WTC11 (cell line): ENCODE measurements around the gene PTPRG.

Experiments
- ATF1 ChIP-seq: sonication (generic); formaldehyde crosslinking; IDR thresholded peaks from 2 replicates; pipeline ENCODE4 v1.8.1; 2023; ENCODE audit warnings: mild to moderate bottlenecking, moderate library complexity, missing genetic modification reagents
- CBFB ChIP-seq: sonication (generic); formaldehyde crosslinking; IDR thresholded peaks from 2 replicates; pipeline ENCODE4 v1.8.1; 2022; ENCODE audit warnings: mild to moderate bottlenecking, low read depth, missing genetic modification reagents
- CREB1 ChIP-seq: sonication (generic); formaldehyde crosslinking; IDR thresholded peaks from 2 replicates; pipeline ENCODE4 v1.8.0; 2023; ENCODE audit warnings: mild to moderate bottlenecking, missing genetic modification reagents
- CTCF ChIP-seq: fragments of 200-600 bp; IDR thresholded peaks from 2 replicates; pipeline ENCODE4 v1.8.0; 2022; ENCODE audit warnings: antibody characterized with exemption
- ETV6 ChIP-seq: sonication (generic); formaldehyde crosslinking; IDR thresholded peaks from 2 replicates; pipeline ENCODE4 v1.8.1; 2022; ENCODE audit warnings: mild to moderate bottlenecking, missing genetic modification reagents
- MLX ChIP-seq: sonication (generic); formaldehyde crosslinking; IDR thresholded peaks from 2 replicates; pipeline ENCODE4 v1.8.1; 2023; ENCODE audit warnings: mild to moderate bottlenecking, missing genetic modification reagents, moderate library complexity
- SMAD3 ChIP-seq: sonication (generic); formaldehyde crosslinking; IDR thresholded peaks from 2 replicates; pipeline ENCODE4 v1.8.0; 2022; ENCODE audit warnings: missing genetic modification reagents, mild to moderate bottlenecking, borderline replicate concordance
- SP1 ChIP-seq: sonication (generic); formaldehyde crosslinking; conservative IDR thresholded peaks from 2 replicates; pipeline ENCODE4 v1.8.1; 2022; ENCODE audit warnings: missing genetic modification reagents
- TEAD4 ChIP-seq: sonication (generic); formaldehyde crosslinking; IDR thresholded peaks from 2 replicates; pipeline ENCODE4 v1.8.0; 2022; ENCODE audit warnings: mild to moderate bottlenecking, missing genetic modification reagents
- ZNF121 ChIP-seq: sonication (generic); formaldehyde crosslinking; IDR thresholded peaks from 2 replicates; pipeline ENCODE4 v1.8.0; 2023; ENCODE audit warnings: missing genetic modification reagents
- ZNF263 ChIP-seq: sonication (generic); formaldehyde crosslinking; IDR thresholded peaks from 2 replicates; pipeline ENCODE4 v1.8.1; 2022; ENCODE audit warnings: low read depth, mild to moderate bottlenecking, moderate library complexity, missing genetic modification reagents
- TF ChIP-seq, protein P1 (sequence below): sonication (generic); formaldehyde crosslinking; IDR thresholded peaks from 2 replicates; pipeline ENCODE4 v1.8.1; 2023; ENCODE audit warnings: mild to moderate bottlenecking, missing genetic modification reagents, moderate library complexity
- TF ChIP-seq, protein P2 (sequence below): sonication (generic); formaldehyde crosslinking; IDR thresholded peaks from 2 replicates; pipeline ENCODE4 v1.8.0; 2022; ENCODE audit warnings: mild to moderate bottlenecking, missing genetic modification reagents
- TF ChIP-seq, protein P3 (sequence below): sonication (generic); formaldehyde crosslinking; IDR thresholded peaks from 2 replicates; pipeline ENCODE4 v1.8.1; 2023; ENCODE audit warnings: mild to moderate bottlenecking, missing genetic modification reagents

- TF ChIP-seq, protein P1, sequence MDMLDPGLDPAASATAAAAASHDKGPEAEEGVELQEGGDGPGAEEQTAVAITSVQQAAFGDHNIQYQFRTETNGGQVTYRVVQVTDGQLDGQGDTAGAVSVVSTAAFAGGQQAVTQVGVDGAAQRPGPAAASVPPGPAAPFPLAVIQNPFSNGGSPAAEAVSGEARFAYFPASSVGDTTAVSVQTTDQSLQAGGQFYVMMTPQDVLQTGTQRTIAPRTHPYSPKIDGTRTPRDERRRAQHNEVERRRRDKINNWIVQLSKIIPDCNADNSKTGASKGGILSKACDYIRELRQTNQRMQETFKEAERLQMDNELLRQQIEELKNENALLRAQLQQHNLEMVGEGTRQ (CRISPR knock-in tag), result no peak
- TF ChIP-seq, protein P2, sequence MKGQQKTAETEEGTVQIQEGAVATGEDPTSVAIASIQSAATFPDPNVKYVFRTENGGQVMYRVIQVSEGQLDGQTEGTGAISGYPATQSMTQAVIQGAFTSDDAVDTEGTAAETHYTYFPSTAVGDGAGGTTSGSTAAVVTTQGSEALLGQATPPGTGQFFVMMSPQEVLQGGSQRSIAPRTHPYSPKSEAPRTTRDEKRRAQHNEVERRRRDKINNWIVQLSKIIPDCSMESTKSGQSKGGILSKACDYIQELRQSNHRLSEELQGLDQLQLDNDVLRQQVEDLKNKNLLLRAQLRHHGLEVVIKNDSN (CRISPR knock-in tag), result no peak
- no peak for TF ChIP-seq CTCF
- TF ChIP-seq SMAD3 (CRISPR knock-in tag), result no peak
- no peak for TF ChIP-seq ATF1 (CRISPR knock-in tag)
- no peak for TF ChIP-seq ETV6 (CRISPR knock-in tag)
- no peak for TF ChIP-seq CBFB (CRISPR knock-in tag)
- no peak for TF ChIP-seq MLX (CRISPR knock-in tag)
- no peak for TF ChIP-seq ZNF263
- TF ChIP-seq, protein P3, sequence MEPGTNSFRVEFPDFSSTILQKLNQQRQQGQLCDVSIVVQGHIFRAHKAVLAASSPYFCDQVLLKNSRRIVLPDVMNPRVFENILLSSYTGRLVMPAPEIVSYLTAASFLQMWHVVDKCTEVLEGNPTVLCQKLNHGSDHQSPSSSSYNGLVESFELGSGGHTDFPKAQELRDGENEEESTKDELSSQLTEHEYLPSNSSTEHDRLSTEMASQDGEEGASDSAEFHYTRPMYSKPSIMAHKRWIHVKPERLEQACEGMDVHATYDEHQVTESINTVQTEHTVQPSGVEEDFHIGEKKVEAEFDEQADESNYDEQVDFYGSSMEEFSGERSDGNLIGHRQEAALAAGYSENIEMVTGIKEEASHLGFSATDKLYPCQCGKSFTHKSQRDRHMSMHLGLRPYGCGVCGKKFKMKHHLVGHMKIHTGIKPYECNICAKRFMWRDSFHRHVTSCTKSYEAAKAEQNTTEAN (CRISPR knock-in tag), result no peak
- TF ChIP-seq CREB1 (CRISPR knock-in tag), result no peak
- no peak for TF ChIP-seq ZNF121 (CRISPR knock-in tag)
- TF ChIP-seq SP1 (CRISPR knock-in tag), result no peak
- TF ChIP-seq TEAD4 (CRISPR knock-in tag), result no peak
These were observed 320.9 kb downstream of the PTPRG start for GRCh38 chr3:61882253-61882652.
